ENCODE measurements around the gene DPYD. TPM values are rescaled to one million over a fixed set of nuclear protein-coding genes. Genes with fewer than 3 reads are reported as not detected.

The DPYD gene
- total and polyA plus RNA-seq, 9 of the 15 experiments (the other 6 are each of a cell fraction or from before 2014, with no cell fraction given) = 0.03 to 0.25 (median 0.08) TPM; not detected in 2

DNA sequence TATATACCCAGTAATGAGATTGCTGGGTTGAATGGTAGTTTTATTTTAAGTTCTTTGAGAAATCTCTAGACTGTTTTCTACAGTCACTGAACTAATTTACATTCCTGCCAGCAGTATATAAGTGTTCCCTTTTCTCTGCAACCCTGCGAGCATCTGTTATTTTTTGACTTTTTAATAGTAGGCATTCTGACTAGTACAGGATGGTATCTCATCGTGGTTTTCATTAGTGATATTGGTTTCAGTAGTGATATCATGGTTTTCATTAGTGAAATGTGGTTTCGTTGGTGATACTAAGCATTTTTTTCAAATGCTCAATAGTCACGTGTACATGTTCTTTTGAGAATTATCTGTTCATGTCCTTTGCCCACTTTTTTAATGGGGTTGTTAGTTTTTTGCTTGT lies 882.4 kb downstream of the DPYD start:
- H3K79me2 ChIP-seq (ENCODE audit: control insufficient read depth, insufficient read depth, low read length) = no peaks in the 10 kb centered on the region
- 0% methylated on average over 4 of the region's 4 CpGs for WGBS (ENCODE audit: insufficient coverage, low coverage, missing lambda C conversion rate)
- no peaks in the 10 kb centered on the region for H3K9me1 ChIP-seq (ENCODE audit: control insufficient read depth, insufficient read depth, low read length)
- H3K36me3 ChIP-seq (ENCODE audit: control insufficient read depth, insufficient read depth, low read length) = no peaks in the 10 kb centered on the region
- H3K4me1 ChIP-seq (replicated peaks in 1 of 2; ENCODE audit: control insufficient read depth in 2 of 2, insufficient read depth in 2 of 2, low read length in 2 of 2) = no peaks in the 10 kb centered on the region
- DNase-seq (ENCODE audit: extremely low read depth in 1 of 4, low spot score in 3 of 4) = no peak
- no peaks in the 10 kb centered on the region for H4K20me1 ChIP-seq (replicated peaks; ENCODE audit: control insufficient read depth, insufficient read depth, low read length)
- H3K4me3 ChIP-seq = no peak overlapping the region
- no TSS peak for BruUV-seq (replicated peaks)
- ATAC-seq = no peak
- no peaks in the 10 kb centered on the region for H3K27me3 ChIP-seq (ENCODE audit: control insufficient read depth in 2 of 2, insufficient read depth in 2 of 2, low read length in 2 of 2)
- H3K9ac ChIP-seq (ENCODE audit: insufficient read depth in 1 of 2, low read depth in 2 of 2, low read length in 2 of 2) = no peak overlapping the region
- TF ChIP-seq NFATC3 (IDR thresholded peaks at IDR 0.05) = no peak
- TF ChIP-seq, protein P1, sequence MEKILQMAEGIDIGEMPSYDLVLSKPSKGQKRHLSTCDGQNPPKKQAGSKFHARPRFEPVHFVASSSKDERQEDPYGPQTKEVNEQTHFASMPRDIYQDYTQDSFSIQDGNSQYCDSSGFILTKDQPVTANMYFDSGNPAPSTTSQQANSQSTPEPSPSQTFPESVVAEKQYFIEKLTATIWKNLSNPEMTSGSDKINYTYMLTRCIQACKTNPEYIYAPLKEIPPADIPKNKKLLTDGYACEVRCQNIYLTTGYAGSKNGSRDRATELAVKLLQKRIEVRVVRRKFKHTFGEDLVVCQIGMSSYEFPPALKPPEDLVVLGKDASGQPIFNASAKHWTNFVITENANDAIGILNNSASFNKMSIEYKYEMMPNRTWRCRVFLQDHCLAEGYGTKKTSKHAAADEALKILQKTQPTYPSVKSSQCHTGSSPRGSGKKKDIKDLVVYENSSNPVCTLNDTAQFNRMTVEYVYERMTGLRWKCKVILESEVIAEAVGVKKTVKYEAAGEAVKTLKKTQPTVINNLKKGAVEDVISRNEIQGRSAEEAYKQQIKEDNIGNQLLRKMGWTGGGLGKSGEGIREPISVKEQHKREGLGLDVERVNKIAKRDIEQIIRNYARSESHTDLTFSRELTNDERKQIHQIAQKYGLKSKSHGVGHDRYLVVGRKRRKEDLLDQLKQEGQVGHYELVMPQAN (IDR thresholded peaks at IDR 0.05; ENCODE audit: borderline replicate concordance) = no peak
- intact Hi-C loops (cut with micrococcal nuclease) = no loop called here
- H3K4me2 ChIP-seq (ENCODE audit: insufficient read depth, low read length) = no peak overlapping the region
- H3K9me3 ChIP-seq (replicated peaks; ENCODE audit: control insufficient read depth, insufficient read depth, low read depth, low read length) = no peaks in the 10 kb centered on the region
- no peak overlapping the region for H3K27ac ChIP-seq (ENCODE audit: extremely low read depth, low read depth, low read length)
- in situ Hi-C loops (cut with MboI) = no loop called here
- H2AFZ ChIP-seq (ENCODE audit: low read depth, low read length) = no peak overlapping the region
- POLR2A ChIA-PET = no interaction called here
- no peak for FAIRE-seq
- CTCF ChIA-PET (ENCODE audit: low intra/inter-chr PET ratio) = no interaction called here

DNA sequence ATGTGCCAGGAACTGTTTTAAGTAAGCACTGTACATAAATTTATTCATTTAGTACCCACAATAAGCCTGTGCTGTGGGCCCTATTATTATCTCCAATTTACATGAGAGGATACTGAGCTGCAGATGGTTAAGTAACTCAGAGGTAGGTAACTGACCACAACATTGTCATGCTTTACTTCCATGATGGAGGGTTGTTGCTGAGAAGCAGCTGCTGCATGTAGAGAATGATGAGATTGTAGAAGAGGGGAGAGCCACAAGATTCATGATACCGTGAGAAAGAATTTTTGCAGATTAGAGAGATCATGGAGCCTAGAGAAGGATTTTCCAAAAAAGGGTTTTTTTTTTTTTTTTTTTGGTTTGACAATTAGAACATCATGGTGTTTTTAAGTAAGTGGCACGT lies 886.2 kb downstream of the DPYD start:
- no peak for ATAC-seq
- H3K27me3 ChIP-seq (ENCODE audit: control insufficient read depth in 2 of 2, insufficient read depth in 2 of 2, low read length in 2 of 2) = no peaks in the 10 kb centered on the region
- H2AFZ ChIP-seq (ENCODE audit: low read depth, low read length) = no peak overlapping the region
- no peak overlapping the region for H3K9ac ChIP-seq (ENCODE audit: insufficient read depth in 1 of 2, low read depth in 2 of 2, low read length in 2 of 2)
- H3K4me2 ChIP-seq (ENCODE audit: insufficient read depth, low read length) = no peak overlapping the region
- H4K20me1 ChIP-seq (replicated peaks; ENCODE audit: control insufficient read depth, insufficient read depth, low read length) = no peaks in the 10 kb centered on the region
- ChIA-PET CTCF (ENCODE audit: low intra/inter-chr PET ratio) (no interaction called here), POLR2A (no interaction called here)
- H3K9me1 ChIP-seq (ENCODE audit: control insufficient read depth, insufficient read depth, low read length) = no peaks in the 10 kb centered on the region
- intact Hi-C loops (cut with micrococcal nuclease) (no loop called here), in situ Hi-C loops (cut with MboI) (no loop called here)
- no peak overlapping the region for H3K4me3 ChIP-seq
- no peaks in the 10 kb centered on the region for H3K4me1 ChIP-seq (replicated peaks in 1 of 2; ENCODE audit: control insufficient read depth in 2 of 2, insufficient read depth in 2 of 2, low read length in 2 of 2)
- H3K27ac ChIP-seq (ENCODE audit: extremely low read depth, low read depth, low read length) = no peak overlapping the region
- H3K36me3 ChIP-seq (ENCODE audit: control insufficient read depth, insufficient read depth, low read length) = no peaks in the 10 kb centered on the region
- BruUV-seq (replicated peaks) = no TSS peak
- no peak for DNase-seq (ENCODE audit: extremely low read depth in 1 of 4, low spot score in 3 of 4)
- no peaks in the 10 kb centered on the region for H3K79me2 ChIP-seq (ENCODE audit: control insufficient read depth, insufficient read depth, low read length)
- FAIRE-seq = no peak
- H3K9me3 ChIP-seq (replicated peaks; ENCODE audit: control insufficient read depth, insufficient read depth, low read depth, low read length) = no peaks in the 10 kb centered on the region
- 0% methylated on average over 2 of the region's 2 CpGs for WGBS (ENCODE audit: insufficient coverage, low coverage, missing lambda C conversion rate)
- TF ChIP-seq MAFG (tag; conservative IDR thresholded peaks at IDR 0.05) = no peak
- no peak for TF ChIP-seq ZNF224 (CRISPR knock-in tag; IDR thresholded peaks at IDR 0.05)
- no peak for TF ChIP-seq NFIC (IDR thresholded peaks at IDR 0.05)
- TF ChIP-seq HSF4 (CRISPR knock-in tag; IDR thresholded peaks at IDR 0.05; ENCODE audit: borderline replicate concordance) = no peak
- no peak for TF ChIP-seq DNMT1 (IDR thresholded peaks at IDR 0.05)
- TF ChIP-seq, protein P2, sequence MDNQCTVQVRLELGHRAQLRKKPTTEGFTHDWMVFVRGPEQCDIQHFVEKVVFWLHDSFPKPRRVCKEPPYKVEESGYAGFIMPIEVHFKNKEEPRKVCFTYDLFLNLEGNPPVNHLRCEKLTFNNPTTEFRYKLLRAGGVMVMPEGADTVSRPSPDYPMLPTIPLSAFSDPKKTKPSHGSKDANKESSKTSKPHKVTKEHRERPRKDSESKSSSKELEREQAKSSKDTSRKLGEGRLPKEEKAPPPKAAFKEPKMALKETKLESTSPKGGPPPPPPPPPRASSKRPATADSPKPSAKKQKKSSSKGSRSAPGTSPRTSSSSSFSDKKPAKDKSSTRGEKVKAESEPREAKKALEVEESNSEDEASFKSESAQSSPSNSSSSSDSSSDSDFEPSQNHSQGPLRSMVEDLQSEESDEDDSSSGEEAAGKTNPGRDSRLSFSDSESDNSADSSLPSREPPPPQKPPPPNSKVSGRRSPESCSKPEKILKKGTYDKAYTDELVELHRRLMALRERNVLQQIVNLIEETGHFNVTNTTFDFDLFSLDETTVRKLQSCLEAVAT (IDR thresholded peaks at IDR 0.05) = no peak
- TF ChIP-seq MYC (IDR thresholded peaks at IDR 0.05; ENCODE audit: low read depth, low read length) = no peak
- no peak for TF ChIP-seq MYC (CRISPR knock-in tag; IDR thresholded peaks at IDR 0.05; ENCODE audit: borderline replicate concordance, low read depth)
- no peak for TF ChIP-seq SIX5 (IDR thresholded peaks at IDR 0.05; ENCODE audit: borderline replicate concordance in 1 of 2, insufficient read depth in 1 of 2, low read depth in 1 of 2, low read length in 2 of 2)
- TF ChIP-seq RHOXF2B (CRISPR knock-in tag; conservative IDR thresholded peaks at IDR 0.05) = no peak
- TF ChIP-seq ARID2 (IDR thresholded peaks at IDR 0.05) = no peak
- no peak for TF ChIP-seq JUNB (CRISPR knock-in tag; conservative IDR thresholded peaks at IDR 0.05)
- TF ChIP-seq EP400 (IDR thresholded peaks at IDR 0.05) = no peak
- no peak for TF ChIP-seq NR1H2 (CRISPR knock-in tag; IDR thresholded peaks at IDR 0.05)
